Osteocyte (in vitro differentiated cells): ENCODE measurements around the gene ABCC1. TPM values are rescaled to one million over a fixed set of nuclear protein-coding genes. Genes with fewer than 3 reads are reported as not detected.
A peak's percentile ranks its signal among the peaks of the same experiment; 100 is the strongest.

Experiments used
- DNase-seq: peaks from one replicate; pipeline ENCODE4 v3.0.0; 2021; ENCODE audit warnings: mixed read lengths; ENCODE audit not compliant: unreplicated experiment; ENCODE audit errors: extremely low spot score
- H3K27ac Mint-ChIP-seq: one replicate; pipeline ENCODE4 v1.8.0; 2021; ENCODE audit warnings: mild to moderate bottlenecking, mixed read lengths; ENCODE audit not compliant: unreplicated experiment
- H3K27me3 Mint-ChIP-seq: one replicate; pipeline ENCODE4 v1.8.0; 2021; ENCODE audit warnings: mixed read lengths; ENCODE audit not compliant: unreplicated experiment
- H3K36me3 Mint-ChIP-seq: one replicate; pipeline ENCODE4 v1.8.0; 2021; ENCODE audit warnings: mixed read lengths; ENCODE audit not compliant: unreplicated experiment
- H3K4me1 Mint-ChIP-seq: one replicate; pipeline ENCODE4 v1.8.0; 2021; ENCODE audit warnings: mixed read lengths; ENCODE audit not compliant: unreplicated experiment
- H3K4me3 Mint-ChIP-seq: one replicate; pipeline ENCODE4 v1.8.0; 2021; ENCODE audit warnings: mild to moderate bottlenecking, moderate library complexity, mixed read lengths; ENCODE audit not compliant: unreplicated experiment
- H3K9me3 Mint-ChIP-seq: one replicate; pipeline ENCODE4 v1.8.0; 2021; ENCODE audit warnings: mixed read lengths; ENCODE audit not compliant: unreplicated experiment
- total RNA-seq: library from RNA; stranded (reverse); gene quantifications from 2 replicates; pipeline ENCODE4 v1.2.1, GENCODE V29; 2021
- TF ChIP-seq, protein P1 (sequence below): fragments of 200-600 bp; sonication (generic); IDR thresholded peaks from 2 replicates; pipeline ENCODE4 v1.5.0; 2021; ENCODE audit warnings: antibody characterized with exemption, mild to moderate bottlenecking, moderate library complexity

The ABCC1 gene
- total RNA-seq, 1 donor from 2014 or later: 256 TPM

DNA sequence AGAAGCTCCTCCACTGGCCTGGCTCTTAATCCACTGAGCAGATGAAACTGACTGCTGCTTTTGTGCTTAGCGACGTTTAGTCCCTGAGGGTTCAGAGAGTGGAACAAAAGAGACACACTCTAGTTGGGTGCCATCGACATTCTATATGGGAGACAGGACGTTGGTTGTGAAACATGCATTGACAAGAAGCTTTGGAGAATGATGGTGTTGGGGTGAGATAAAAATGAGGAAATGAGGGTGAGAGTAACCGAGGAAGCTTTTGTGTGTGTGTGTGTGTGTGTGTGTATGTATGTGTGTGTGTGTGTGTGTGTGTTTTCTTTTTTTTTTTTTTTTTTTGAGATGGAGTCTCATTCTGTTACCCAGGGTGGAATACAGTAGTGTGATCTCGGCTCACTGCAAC lies 89.5 kb downstream of the ABCC1 start:
- TF ChIP-seq, protein P1, sequence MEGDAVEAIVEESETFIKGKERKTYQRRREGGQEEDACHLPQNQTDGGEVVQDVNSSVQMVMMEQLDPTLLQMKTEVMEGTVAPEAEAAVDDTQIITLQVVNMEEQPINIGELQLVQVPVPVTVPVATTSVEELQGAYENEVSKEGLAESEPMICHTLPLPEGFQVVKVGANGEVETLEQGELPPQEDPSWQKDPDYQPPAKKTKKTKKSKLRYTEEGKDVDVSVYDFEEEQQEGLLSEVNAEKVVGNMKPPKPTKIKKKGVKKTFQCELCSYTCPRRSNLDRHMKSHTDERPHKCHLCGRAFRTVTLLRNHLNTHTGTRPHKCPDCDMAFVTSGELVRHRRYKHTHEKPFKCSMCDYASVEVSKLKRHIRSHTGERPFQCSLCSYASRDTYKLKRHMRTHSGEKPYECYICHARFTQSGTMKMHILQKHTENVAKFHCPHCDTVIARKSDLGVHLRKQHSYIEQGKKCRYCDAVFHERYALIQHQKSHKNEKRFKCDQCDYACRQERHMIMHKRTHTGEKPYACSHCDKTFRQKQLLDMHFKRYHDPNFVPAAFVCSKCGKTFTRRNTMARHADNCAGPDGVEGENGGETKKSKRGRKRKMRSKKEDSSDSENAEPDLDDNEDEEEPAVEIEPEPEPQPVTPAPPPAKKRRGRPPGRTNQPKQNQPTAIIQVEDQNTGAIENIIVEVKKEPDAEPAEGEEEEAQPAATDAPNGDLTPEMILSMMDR: no peak
- Mint-ChIP-seq H3K4me3 (no peak overlapping the region), H3K27me3 (no peaks in the 10 kb centered on the region), H3K4me1 (peaks cover 13% of the 10 kb centered on the region), H3K27ac (peak overlapping the region; percentile 9), H3K9me3 (no peaks in the 10 kb centered on the region), H3K36me3 (peaks cover 55% of the 10 kb centered on the region)
- DNase-seq: no peak

DNA sequence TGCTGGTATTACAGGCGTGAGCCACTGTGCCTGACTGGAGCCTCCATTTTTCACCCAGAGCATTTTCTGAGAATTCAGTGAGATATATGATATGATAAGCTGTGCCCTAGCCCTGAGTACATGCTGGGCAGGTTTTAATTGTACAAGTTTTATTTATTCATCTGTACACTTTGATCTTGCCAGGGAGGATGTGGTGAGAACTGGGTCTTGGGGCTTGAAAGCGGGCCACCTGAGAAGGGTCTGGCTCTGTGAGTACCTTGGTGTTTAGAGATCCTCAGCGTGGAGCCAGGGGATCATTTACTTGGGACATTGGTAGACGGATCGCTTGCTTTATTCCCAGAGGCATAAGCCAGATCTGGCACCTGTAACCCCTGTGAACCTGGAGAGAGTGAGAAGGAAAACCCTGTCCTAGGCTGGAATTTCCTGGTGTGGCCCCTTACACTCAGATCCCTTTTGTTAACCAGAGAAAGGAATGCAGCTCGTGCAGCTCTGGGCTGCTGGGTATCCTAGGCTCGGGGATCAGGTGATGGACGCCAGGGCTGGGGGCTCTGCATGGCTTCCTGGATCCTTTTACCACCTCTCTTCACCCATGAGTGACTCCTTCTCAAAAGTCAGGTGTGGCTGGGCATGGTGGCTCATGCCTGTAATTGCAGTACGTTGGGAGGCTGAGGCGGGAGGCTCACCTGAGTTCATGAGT lies 91.9 kb downstream of the ABCC1 start:
- Mint-ChIP-seq H3K36me3 (peaks cover 61% of the 10 kb centered on the region), H3K27ac (peak overlapping the region; percentile 54), H3K4me3 (no peak overlapping the region), H3K27me3 (no peaks in the 10 kb centered on the region), H3K4me1 (peaks cover 13% of the 10 kb centered on the region), H3K9me3 (no peaks in the 10 kb centered on the region)
- TF ChIP-seq, protein P1: no peak
- DNase-seq: no peak

DNA sequence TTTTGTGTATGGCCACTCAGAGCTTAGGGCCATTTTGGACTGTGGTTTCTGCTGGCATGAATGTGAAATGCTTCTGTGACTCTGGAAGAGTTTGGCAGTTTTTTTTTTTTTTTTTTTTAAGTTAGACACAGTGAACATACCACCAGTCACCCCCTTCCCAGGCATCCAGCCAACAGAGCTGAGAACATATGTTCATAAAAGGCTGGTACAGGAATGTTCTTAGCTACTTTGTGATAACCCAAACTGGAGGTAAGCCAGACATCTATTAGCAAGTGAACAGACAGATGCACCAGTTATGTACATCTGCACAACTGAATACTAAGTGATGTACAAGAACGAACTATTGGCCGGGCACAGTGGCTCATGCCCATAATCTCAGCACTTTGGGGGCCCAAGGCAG lies 92.7 kb downstream of the ABCC1 start:
- H3K4me3 Mint-ChIP-seq: no peak overlapping the region
- TF ChIP-seq, protein P1: no peak
- DNase-seq: no peak
- no peaks in the 10 kb centered on the region for H3K9me3 Mint-ChIP-seq
- H3K36me3 Mint-ChIP-seq: peaks cover 64% of the 10 kb centered on the region
- no peaks in the 10 kb centered on the region for H3K27me3 Mint-ChIP-seq
- H3K27ac Mint-ChIP-seq: peak overlapping the region; percentile 50
- H3K4me1 Mint-ChIP-seq: peaks cover 13% of the 10 kb centered on the region

DNA sequence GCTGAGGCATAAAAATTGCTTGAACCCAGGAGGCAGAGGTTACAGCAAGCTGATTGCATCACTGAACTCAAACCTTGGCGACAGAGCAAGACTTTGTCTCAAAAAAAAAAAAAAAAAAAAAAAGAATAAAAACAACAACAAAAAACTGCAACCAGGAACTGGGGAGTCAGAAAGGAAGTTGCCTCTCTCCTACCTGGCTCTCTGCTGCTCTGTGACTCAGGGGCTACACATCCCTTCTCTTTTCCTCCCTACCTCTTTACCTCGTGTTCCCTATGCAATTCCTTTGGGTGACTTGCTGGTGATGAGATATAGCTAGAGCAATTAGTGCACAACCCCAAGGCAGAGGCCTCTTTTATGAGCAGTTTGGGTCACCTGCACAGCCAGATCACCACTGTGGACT lies 95.9 kb downstream of the ABCC1 start:
- Mint-ChIP-seq H3K4me1 (peaks cover 14% of the 10 kb centered on the region), H3K9me3 (no peaks in the 10 kb centered on the region), H3K27me3 (no peaks in the 10 kb centered on the region), H3K4me3 (no peak overlapping the region), H3K27ac (no peak overlapping the region), H3K36me3 (peaks cover 60% of the 10 kb centered on the region)
- no peak for DNase-seq
- TF ChIP-seq, protein P1: no peak

DNA sequence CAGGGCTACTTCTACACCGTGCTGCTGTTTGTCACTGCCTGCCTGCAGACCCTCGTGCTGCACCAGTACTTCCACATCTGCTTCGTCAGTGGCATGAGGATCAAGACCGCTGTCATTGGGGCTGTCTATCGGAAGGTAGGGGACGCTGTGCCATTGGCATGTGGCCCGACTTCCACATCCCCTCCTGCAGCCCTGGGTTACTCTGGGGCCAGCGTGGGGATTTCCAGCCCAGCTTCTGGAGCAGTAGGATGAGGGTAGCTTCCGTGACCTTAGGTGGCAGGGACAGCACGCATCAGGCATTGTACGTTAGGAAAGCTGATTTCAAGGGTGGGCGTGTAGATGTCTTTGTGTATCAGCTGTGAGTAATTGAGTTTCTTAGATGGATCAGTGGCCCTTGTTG lies 96.5 kb downstream of the ABCC1 start:
- TF ChIP-seq, protein P1: peak; percentile 37
- Mint-ChIP-seq H3K36me3 (peaks cover 62% of the 10 kb centered on the region), H3K9me3 (no peaks in the 10 kb centered on the region), H3K4me1 (peaks cover 14% of the 10 kb centered on the region), H3K27ac (peak overlapping the region; percentile 13), H3K4me3 (no peak overlapping the region), H3K27me3 (no peaks in the 10 kb centered on the region)
- DNase-seq: no peak
